Gastrocnemius medialis (tissue), 4 donors: Measurements from ENCODE around the gene DPP4. TPM values are rescaled to one million over a fixed set of nuclear protein-coding genes. Genes with fewer than 3 reads are reported as not detected.

Source experiments
- ATAC-seq, 2 donors: fragments of 150-250 bp; one replicate each; pipeline ENCODE4 v1.9.1; 2016
- DNase-seq, 2 donors: peaks; one replicate each; pipeline ENCODE4 v3.0.0-alpha.2; 2019
- H3K27ac ChIP-seq, 4 donors: fragments of 200-600 bp; sonication (generic); 1 replicate in 1 of 4; 2 replicates in 3 of 4; pipeline ENCODE4 v1.5.1; 2016 to 2018; ENCODE audit warnings: mild to moderate bottlenecking in 2 of 4, moderate library complexity in 1 of 4
- H3K27me3 ChIP-seq, 3 donors: fragments of 200-600 bp; sonication (generic) in 2 of 3; 1 replicate in 1 of 3; 2 replicates in 2 of 3; pipeline versions ENCODE4 v1.5.1 to v1.6.0; 2016 to 2019; ENCODE audit warnings: mild to moderate bottlenecking in 1 of 3, moderate library complexity in 1 of 3
- H3K36me3 ChIP-seq, 2 donors: fragments of 200-600 bp; sonication (generic) in 1 of 2; one replicate each; pipeline ENCODE4 v1.5.1; 2017 to 2018
- H3K4me1 ChIP-seq, 2 donors: fragments of 200-600 bp; sonication (generic) in 1 of 2; one replicate each; pipeline ENCODE4 v1.5.1; 2016 to 2017; ENCODE audit warnings: mild to moderate bottlenecking in 2 of 2
- H3K4me3 ChIP-seq, 4 donors: fragments of 200-600 bp; sonication (generic) in 3 of 4; 1 replicate in 1 of 4; 2 replicates in 3 of 4; pipeline ENCODE4 v1.5.1; 2016 to 2019; ENCODE audit warnings: mild to moderate bottlenecking in 2 of 4
- H3K9me3 ChIP-seq, 3 donors: fragments of 200-600 bp; sonication (generic) in 2 of 3; 1 replicate in 1 of 3; 2 replicates in 2 of 3; pipeline ENCODE4 v1.5.1; 2016 to 2019
- CTCF ChIP-seq, 5 experiments: fragments of 450-650 bp in 3 of 5; fragments of 200-600 bp in 2 of 5; sonication (generic) in 2 of 5; IDR thresholded peaks in 4 of 5; conservative IDR thresholded peaks in 1 of 5; 1 replicate in 4 of 5; 2 replicates in 1 of 5; pipeline ENCODE4 v1.5.1; 2016 to 2019; ENCODE audit warnings: antibody characterized with exemption in 5 of 5, mild to moderate bottlenecking in 3 of 5, moderate library complexity in 3 of 5
- POLR2A ChIP-seq, 2 donors: fragments of 450-650 bp; IDR thresholded peaks; one replicate each; pipeline ENCODE4 v1.6.1; 2017; ENCODE audit warnings: antibody characterized with exemption in 2 of 2, mild to moderate bottlenecking in 2 of 2, moderate library complexity in 2 of 2
- in situ Hi-C, 4 donors: fragments of 200-750 bp; cut with MboI; loops; one replicate each; pipeline versions ENCODE4 v1.15.0 to v1.8.0; 2017; ENCODE audit warnings: low sequenced_read_pairs in 4 of 4
- intact Hi-C: fragments of 100-400 bp; cut with DNase I; formaldehyde crosslinking; loops from one replicate; pipeline ENCODE4 v1.15.1; 2023; ENCODE audit warnings: low total_unique reads
- total RNA-seq, 4 donors: library from RNA; depleted of rRNA; stranded (reverse); fragments of >200 nt; gene quantifications; one replicate each; pipeline versions ENCODE4 v1.1.0 to v1.2.3, GENCODE V29; 2016

Gene DPP4
- total RNA-seq, 4 donors from 2014 or later: 2.2 to 7.9 (median 3.7) TPM

GRCh38 chr2:162071001-162071400, 3.0 kb downstream of the DPP4 start:
- ATAC-seq (no peak), DNase-seq (no peak)
- H3K27me3 ChIP-seq: peaks cover 3 to 16% (median 7%) of the 10 kb centered on the region in 3 donors
- in situ Hi-C loops (no loop called here), intact Hi-C loops (no loop called here)
- H3K36me3 ChIP-seq: no peaks in the 10 kb centered on the region
- H3K9me3 ChIP-seq: no peaks in the 10 kb centered on the region
- TF ChIP-seq POLR2A (IDR thresholded peaks at IDR 0.05) (no peak), CTCF (IDR thresholded peaks at IDR 0.05 in 4 of 5, conservative IDR thresholded peaks at IDR 0.05 in 1 of 5) (no peak)
- no peak overlapping the region for H3K4me3 ChIP-seq
- no peak overlapping the region for H3K27ac ChIP-seq
- peaks cover 4 to 5% of the 10 kb centered on the region in 2 donors for H3K4me1 ChIP-seq

- Histone ChIP-seq H3K4me3 (no peak overlapping the region), H3K36me3 (no peaks in the 10 kb centered on the region), H3K4me1 (peaks cover 4 to 5% of the 10 kb centered on the region in 2 donors), H3K27ac (no peak overlapping the region), H3K27me3 (peaks cover 3 to 10% (median 7%) of the 10 kb centered on the region in 3 donors), H3K9me3 (no peaks in the 10 kb centered on the region)
- ATAC-seq: no peak
- no peak for TF ChIP-seq CTCF (IDR thresholded peaks at IDR 0.05 in 4 of 5, conservative IDR thresholded peaks at IDR 0.05 in 1 of 5)
- TF ChIP-seq POLR2A (IDR thresholded peaks at IDR 0.05): no peak
- in situ Hi-C loops: no loop called here
- intact Hi-C loops: no loop called here
- no peak for DNase-seq
Measured at GRCh38 chr2:162070228-162070936, 3.6 kb downstream of the DPP4 start.

- in situ Hi-C loops (no loop called here), intact Hi-C loops (no loop called here)
- Histone ChIP-seq H3K4me1 (peaks cover 4 to 5% of the 10 kb centered on the region in 2 donors), H3K27ac (no peak overlapping the region), H3K9me3 (no peaks in the 10 kb centered on the region), H3K4me3 (no peak overlapping the region), H3K27me3 (peaks cover 3 to 9% (median 7%) of the 10 kb centered on the region in 3 donors), H3K36me3 (no peaks in the 10 kb centered on the region)
- TF ChIP-seq CTCF (IDR thresholded peaks at IDR 0.05 in 4 of 5, conservative IDR thresholded peaks at IDR 0.05 in 1 of 5) (no peak), POLR2A (IDR thresholded peaks at IDR 0.05) (no peak)
- ATAC-seq: no peak
- no peak for DNase-seq
Measured at GRCh38 chr2:162069267-162069903, 4.6 kb downstream of the DPP4 start.

GRCh38 chr2:162067596-162067995, 6.4 kb downstream of the DPP4 start:
- Histone ChIP-seq H3K9me3 (no peaks in the 10 kb centered on the region), H3K27me3 (peaks cover 0 to 5% (median 0%) of the 10 kb centered on the region in 3 donors), H3K36me3 (no peaks in the 10 kb centered on the region), H3K4me1 (no peaks in the 10 kb centered on the region), H3K4me3 (no peak overlapping the region), H3K27ac (no peak overlapping the region)
- ATAC-seq: no peak
- DNase-seq: no peak
- intact Hi-C loops: no loop called here
- TF ChIP-seq CTCF (IDR thresholded peaks at IDR 0.05 in 4 of 5, conservative IDR thresholded peaks at IDR 0.05 in 1 of 5): no peak
- TF ChIP-seq POLR2A (IDR thresholded peaks at IDR 0.05): no peak
- in situ Hi-C loops: no loop called here
